ENCODE measurements around the gene NLRP6.

Gene NLRP6

DNA sequence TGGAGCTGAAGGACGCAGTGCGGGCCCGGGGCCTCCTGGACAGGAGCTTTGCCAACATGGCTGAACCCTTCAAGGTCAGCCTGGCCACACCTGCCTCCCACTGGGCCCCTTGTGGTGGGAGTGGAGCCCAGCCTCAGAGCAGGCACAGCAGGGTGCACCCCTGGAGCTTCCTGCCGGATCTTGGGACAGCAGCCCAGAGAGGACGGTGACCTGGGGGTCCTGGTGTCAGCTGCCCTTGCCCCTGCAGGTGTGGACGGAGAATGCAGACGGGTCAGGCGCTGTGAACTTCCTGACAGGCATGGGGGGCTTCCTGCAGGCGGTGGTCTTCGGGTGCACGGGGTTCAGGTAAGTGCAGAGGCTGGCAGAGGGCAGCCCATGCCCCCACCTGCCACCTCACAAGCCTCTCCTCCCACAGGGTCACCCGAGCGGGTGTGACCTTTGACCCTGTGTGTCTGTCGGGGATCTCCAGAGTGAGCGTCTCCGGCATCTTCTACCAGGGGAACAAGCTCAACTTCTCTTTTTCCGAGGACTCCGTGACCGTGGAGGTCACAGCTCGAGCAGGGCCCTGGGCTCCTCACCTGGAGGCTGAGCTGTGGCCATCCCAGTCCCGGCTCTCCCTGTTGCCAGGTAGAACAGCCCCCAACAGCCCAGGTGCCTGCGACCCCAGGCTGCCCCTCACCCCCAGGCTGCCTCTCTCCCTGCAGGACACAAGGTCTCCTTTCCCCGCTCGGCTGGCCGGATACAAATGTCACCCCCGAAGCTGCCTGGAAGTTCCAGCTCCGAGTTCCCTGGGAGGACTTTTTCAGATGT lies 15.8 kb downstream of the NLRP6 start:
- no peak for DNase-seq (ENCODE audit: low spot score)

DNA sequence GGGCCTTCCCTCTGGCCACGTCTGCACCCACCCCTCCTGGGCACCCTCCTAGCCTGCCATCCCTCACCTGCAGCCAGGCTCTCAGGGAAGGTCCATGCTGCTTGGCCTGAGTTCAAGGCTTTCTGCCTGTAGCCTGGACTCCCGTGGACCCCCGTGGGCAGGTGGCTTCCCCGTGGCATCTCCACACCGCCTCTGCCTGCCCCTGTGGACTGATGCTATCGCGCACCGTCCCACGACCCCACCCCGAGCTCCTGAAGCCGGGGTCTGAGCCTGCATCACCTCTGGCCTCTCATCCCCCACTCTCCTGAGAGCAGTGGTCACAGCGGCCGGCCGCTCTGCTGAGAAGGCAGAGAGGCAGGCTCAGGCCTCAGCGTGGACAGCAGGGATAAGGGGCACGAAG lies 16.6 kb downstream of the NLRP6 start:
- DNase-seq (ENCODE audit: low spot score), result no peak

DNA sequence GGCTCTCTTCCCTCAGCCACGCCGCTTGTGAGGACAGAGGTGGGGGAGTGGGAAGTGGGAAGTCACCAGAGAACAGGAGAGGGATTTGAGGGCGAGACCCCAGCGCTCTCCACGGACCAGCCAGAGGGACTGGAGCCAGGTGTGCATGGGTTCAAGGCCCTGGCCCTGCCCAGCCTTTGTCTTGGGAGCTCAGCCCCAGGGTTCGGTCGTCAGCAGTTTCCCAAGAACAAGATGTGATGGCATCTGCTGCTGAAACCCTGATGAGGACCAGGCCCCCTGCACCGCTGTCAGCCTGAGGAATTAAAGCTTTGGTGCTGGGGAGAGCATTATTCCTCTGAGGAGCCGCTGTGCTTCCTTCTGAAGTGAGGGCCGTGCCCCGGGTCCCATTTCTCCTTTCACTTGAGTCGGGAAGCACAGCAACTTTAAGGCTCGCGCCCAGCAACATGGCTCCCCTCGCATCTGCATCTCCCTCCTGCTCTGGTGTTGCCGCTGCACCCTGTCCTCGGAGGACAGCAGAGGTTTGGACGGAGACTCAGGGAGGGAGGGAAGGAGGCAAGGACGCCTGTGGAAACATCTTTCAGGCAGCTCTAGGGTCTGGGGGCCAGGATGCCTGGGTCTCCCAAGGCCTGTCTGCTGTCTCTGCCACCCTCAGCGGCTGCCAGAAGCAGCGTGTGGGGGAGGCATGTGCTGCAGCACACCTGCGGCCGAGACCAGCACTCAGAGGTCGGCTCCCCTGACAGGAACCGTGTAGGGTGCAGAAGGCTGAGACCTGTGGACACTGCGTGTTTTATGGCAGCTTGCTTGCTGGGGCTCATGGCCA lies 17.4 kb downstream of the NLRP6 start:
- no peak for DNase-seq (ENCODE audit: low spot score)

DNA sequence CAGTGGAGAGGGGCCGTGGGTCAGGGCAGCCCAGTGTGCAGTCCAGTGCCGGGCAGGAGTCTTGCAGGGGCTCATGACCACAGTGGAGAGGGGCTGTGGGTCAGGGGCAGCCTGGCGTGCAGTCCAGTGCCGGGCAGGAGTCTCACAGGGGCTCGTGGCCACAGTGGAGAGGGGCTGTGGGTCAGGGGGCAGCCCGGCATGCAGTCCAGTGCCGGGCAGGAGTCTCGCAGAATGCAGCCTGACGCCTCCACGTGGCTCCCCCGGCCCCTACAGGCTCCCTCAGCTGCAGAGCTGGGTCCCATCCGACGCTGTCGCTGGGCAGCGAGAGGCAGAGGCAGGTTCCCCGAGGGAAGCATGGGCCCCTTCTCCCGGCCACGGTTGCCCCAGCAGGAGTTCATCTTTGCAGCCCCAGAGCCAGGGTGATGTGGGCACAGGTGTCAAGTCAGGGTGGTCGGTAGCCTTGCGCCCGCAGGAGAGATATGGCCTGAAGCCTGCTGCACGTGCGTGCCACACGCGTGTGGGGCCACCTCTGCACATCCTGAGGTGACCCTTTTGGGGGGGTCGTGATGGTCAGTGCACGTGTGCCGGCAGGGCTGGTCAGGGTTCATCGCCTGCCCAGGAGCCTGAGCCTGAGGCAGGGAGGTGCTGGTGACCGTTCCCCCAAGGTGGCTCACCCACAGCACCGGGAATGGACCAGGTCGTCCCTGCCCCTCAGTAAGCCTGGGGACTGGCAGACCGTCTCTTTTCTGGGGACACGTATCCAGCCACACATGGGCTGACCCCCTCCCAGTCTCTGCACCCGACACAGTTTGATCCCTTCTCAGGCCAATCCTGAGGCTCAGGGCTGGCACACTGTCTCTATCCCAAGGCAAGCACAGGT lies 18.2 kb downstream of the NLRP6 start:
- DNase-seq (ENCODE audit: low spot score), result no peak

DNA sequence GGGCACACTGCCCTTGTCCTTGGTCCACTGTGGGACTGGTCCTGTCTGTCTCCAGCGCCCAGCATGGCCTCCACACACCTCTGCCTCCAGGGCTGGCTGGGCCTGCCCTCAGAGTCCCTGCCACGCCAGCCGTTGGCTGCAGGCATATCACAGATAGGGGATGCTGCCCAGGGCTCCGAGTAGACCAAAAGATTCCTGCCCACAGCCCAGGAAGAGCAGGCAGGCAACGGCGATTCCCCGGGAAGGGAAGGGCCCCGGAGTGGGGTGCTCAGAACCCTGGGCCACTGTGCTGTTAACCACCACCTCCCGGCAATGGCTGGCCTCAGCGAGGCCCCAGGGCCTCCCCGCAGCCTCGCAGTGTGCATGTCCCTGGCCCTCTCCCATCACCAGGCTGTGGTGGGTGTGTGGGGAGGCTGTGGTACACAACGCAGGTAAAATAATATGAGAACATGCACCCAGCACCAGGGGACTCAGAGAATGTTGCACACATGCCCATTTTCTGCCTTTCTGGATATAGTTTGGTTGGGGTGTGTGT lies 18.9 kb downstream of the NLRP6 start:
- DNase-seq (ENCODE audit: low spot score), result no peak

DNA sequence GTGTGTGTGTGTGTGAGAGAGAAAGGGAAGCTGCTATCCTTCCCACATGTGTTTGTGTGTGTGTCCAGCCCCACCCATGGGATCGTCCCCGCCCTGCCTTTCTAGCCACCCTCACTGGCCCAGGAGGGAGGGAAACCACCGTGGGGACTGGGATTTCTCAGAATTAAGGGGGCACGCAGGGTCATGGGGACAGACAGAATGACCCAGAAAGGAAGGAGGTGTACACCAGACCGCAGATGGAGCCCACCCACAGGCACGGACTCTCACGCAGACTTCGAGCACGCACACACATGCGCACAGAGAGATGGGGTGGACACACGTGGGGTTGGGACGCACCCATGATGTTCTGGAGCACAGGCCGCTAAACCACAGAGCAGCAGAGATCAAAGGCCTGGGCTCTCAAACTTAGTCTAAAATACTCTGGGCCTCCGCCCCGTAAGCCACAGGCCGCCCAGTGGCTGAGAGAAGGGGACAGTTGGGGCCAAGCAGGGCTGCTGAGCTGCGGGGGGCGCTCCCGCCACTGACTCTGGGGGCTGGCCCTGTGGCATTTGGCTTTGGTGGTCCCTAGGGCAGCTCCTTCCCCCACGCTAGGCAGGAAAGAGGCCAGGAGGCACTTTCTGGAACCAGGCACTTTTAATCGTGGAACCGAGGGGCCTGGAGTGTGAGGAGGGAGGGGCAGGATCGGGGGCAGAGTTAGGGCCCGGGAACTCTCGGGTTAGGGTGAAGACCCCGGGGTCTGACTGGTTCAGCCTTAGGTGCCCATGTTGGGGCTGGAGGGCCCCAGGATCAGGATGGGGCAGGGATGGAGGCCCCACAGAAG lies 19.6 kb downstream of the NLRP6 start:
- no peak for DNase-seq (ENCODE audit: low spot score)

DNA sequence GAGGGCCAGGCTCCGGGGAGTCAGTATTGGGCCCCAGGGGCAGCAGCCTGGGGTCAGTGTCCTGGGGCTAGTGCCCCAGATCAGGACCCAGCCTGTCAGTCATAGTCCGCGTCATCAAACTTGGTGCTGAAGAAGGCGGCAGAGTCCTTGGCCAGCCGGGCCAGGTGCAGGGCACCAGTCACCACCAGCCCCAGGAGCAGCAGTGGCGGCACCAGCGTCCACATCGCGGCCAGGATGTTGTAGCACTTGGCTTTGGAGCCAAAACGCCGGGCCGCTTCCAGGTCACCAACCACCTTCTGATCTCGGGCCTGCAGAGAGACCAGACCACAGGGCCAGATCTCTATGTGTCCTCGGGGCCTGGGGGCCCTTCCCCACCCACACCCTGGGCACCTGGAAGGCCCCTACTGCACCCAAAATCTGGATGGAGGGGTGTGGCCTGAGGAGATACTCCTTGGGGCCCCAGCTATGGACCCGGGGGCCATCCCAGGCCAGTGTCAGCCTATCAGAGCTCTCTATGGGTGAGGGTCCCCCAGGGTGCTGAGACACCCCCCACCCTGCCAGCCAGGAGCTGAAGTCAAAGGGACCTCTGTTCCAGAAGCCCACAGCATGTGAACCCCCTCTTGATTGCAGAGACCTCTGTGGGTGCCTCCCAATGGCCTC lies 20.3 kb downstream of the NLRP6 start:
- DNase-seq (ENCODE audit: low spot score), result no peak

DNA sequence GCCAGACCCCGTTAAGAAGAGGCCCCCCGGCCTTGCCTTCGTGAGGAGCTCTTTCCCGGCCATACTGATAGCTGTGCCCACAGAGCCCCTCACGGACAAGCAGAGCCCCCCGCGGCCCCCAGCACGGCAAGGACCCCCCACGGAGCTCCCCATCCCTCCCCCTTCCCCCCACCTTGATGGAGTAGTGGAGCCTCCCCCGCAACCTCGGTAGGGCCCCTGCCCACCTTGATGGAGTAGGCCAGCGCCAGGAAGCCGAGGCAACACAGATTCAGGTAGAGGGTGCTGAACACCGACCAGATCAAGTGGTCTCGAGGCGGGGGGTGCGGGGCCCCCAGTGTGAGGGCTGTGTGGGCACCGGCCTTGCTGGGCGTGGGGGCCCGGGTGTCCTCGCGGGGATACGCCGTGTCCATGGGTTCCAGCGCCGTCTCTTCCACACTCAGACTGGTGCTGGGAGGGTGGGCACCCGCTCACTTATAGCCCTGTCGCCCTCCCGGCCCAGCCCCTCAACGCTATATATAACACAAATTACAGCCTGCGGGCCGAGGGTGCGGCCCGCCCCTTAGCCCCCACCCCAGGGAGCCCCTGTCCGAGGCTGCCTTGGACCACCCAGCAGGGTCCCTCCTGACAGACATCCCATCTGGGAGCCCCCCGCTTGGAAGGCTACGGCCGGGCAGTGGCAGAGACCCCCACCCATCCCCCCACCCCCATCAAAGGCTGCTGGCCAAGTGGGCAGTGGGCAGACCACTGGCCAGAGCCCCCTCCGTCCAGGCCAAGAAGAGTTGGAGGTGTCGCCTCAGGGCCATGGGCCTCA lies 21.1 kb downstream of the NLRP6 start, which contains the start of gene IFITM5:
TSS of gene IFITM5 (minus strand) at position 446 of the 811 bp plus-strand sequence. CDS start at position 410, 36 bp downstream.
- no peak for DNase-seq (ENCODE audit: low spot score)

DNA sequence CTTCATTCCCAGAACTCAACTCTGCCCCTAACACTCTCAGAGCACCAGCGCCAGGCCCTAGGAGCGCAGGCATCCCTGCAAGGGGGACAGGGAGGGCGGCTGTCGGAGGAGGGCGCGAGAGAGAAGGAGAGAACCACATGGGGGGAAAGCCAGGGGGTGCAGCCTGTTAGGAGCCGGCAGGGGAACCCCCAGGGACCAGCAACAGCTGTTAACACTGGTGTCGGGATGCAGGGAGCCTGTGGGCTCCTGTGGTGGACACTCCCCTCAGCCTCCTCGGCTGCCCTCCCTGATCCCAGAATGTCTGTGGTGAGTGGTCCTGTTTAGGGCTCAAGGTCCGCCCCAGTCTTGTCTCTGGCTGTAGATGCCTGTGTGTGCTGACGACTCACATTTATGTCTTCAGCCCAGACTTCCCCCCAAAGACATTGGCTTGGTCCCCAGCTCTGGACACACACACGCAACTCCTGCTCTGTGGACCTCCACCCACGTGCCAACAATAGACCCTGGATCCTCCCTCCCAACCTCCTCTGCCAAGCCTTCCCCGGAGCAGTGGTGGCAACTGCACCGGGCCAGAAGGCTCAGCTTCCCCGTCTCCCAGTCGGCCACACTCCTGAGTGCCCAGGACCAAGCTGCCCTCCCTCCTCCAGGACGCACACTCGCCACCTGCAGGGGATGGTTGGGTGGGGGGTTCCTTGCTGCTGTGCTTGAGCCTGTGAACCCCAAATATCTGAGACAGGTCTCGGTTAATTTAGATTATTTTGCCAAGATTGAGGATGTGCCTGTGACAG lies 21.9 kb downstream of the NLRP6 start:
- DNase-seq (ENCODE audit: low spot score), result no peak

DNA sequence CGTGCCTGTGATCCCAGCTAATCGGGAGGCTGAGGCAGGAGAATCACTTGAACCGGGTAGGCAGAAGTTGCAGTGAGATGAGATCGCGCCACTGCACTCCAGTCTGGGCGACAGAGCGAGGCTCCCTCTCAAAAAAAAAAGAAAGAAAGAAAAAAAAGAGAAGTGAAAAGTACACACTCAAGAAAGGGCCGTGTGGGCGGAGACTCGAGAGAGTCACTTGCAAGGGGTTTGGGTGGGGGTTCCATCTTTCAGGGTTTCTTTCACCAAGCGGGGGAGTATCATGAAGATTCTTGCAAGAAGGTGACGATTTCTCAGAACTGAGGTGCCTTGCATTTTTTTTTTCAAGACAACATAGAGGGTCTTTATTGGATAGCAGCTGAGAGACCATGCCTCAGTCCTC lies 25.2 kb downstream of the NLRP6 start:
- no peak for DNase-seq (ENCODE audit: low spot score)

DNA sequence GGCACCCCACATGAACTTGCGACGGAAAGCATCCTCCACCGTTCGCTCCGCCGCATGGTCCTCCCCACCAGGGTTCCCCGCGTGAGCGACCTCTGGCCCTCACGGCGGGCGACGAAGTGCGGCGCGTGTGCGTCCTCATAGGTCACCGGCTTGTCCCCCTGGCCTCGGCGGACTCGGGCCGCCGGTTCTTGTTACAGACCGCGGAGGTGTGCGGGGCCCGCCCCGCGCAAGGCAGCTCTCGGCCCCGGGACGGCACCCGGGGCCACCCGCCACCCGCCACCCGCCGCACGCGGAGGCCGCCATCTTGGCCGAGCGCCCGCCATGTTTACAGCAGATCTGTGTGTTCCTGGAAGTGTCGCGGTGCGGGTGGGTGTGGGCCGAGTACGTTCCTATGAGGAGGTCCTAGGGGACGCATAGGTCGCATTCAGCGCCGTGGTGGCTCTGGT lies 25.9 kb downstream of the NLRP6 start:
- no peak for DNase-seq (ENCODE audit: low spot score)

DNA sequence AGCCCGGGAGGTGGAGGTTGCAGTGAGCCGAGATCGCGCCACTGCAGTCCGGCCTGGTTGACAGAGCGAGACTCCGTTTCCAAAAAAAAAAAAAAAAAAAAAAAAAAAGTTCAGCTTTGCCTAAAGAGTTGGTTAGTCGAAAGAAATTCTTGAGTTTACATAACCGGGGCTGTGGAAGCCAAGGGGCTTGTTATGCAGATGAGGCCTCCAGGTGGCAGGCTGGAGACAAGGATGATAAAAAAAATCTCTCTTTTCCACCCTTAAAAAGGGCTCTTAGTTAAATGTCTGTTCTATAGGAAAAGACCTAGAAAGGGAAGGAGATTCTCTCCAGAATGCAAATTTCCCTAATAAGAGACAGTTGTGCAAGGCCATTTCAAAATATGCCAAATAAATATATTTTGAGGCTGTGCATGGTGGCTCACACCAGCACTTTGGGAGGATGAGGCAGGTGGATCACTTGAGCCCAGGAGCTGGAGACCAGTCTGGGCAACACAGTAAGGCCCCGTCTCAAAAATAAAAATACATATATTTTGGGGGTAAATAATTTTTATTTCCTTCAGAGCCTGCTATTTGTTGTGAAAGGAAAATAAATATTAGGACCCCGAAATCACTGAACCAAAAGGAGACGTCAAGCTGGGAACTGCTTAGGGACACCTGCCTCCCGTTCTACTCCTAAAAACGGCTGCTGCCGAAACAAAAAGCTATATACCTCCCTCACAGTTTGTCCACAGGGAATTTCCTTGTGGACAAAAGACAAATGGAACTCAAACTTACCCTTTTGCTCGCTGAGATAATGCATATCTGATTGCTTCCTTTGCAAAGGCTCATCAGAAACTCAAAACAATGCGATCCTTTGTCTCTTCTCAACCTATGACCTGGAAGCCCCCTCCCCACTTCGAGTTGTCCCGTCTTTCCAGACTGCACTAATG lies 27.0 kb downstream of the NLRP6 start:
- DNase-seq (ENCODE audit: low spot score), result peak; percentile 75

DNA sequence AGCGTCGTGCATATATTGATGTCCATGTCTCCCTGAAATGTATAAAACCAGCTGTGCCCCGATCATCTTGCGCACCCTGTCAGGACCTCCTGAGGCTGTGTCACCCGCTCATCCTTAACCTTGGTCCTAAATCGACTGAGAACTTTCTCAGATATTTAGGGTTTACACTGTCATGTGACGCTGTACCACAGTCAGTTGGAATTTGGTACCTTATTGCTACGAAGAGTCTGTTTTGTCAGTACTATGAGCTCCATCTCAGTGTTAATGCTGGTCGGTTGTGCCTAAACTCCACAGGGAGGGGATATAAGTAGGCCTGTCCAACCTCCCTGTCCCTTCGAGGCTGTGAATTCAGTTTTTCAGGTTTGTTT lies 27.6 kb downstream of the NLRP6 start:
- no peak for DNase-seq (ENCODE audit: low spot score)

DNA sequence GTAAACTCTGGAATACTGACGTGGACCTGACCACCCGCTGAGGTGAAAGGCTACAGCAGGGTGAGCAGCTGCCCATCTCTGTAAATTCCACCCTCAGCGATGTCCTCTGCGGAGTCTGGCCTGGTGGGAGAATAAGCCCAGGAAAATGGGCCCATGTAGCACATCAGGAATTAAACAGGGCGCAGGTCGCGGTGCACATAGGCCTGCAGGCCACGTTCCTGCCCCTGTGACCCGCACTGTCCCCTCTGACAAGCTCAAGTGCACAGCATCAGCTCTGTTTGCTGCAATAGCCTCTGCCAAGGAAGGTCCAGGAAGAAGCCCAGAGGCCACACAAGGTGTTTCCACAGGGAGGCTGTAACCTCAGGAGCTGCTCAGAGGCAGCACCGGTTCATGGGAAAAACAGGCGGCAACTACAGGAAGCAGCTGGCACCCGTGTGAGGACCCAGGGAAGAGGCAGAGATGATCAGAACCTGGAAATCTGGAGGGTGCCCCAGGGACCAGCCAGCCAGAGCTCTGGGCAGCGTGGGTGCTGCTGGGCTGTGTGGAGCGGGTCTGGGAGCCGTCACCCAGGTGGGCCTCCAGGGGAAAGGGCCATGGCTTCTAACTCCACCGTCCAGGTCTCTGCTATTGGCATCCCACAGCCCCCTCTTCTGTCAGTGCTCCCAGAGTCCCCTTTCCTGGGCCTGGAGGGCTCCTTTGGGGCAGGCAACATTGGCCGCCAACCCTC lies 28.6 kb downstream of the NLRP6 start:
- no peak for DNase-seq (ENCODE audit: low spot score)

DNA sequence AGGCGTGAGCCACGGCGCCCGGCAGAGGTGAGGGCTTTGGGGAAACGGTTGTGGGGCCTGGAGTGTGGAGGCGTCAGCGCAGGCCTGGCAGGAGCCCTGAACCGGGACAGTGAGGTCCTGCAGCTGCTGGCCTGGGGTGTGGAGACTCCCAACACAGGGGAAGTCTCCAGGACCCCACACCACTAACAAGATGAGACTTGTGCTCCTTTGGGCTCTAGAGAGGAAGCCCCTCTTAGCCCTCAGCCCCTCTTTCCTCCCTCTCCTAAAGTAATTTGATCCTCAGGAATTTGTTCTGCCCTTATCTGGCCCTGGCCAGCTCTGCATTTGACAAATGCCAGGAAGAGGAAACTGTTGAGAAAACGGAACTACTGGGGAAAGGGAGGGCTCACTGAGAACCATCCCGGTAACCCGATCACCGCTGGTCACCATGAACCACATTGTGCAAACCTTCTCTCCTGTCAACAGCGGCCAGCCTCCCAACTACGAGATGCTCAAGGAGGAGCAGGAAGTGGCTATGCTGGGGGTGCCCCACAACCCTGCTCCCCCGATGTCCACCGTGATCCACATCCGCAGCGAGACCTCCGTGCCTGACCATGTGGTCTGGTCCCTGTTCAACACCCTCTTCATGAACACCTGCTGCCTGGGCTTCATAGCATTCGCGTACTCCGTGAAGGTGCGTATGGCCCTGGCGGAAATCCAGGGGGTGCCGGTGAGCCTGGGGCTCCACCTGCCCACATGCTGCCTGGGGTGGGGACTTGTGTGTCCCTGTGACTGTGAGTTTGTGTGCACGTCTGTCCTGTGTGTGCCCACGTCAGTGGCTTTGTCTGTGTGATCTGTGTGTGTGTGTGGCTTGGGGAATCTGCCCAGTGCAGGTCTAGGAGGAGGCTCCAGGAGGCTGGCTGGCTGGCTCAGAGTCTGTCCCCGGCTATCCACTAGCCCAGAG lies 29.8 kb downstream of the NLRP6 start, which contains the start of gene IFITM2:
TSS of gene IFITM2 (plus strand) at position 51 of the 943 bp plus-strand sequence. CDS start at position 428, 377 bp downstream.
- peak; percentile 86 for DNase-seq (ENCODE audit: low spot score)
